ENCODE data around the gene FGD4. TPM values are rescaled to one million over a fixed set of nuclear protein-coding genes. Genes with fewer than 3 reads are reported as not detected.
A peak's percentile ranks its signal among the peaks of the same experiment; 100 is the strongest.

The FGD4 gene
- total and polyA plus RNA-seq, 9 of the 15 experiments (the other 6 are each of a cell fraction or from before 2014, with no cell fraction given) = 0.05 to 0.51 (median 0.27) TPM

- TF ChIP-seq ZBTB40 (IDR thresholded peaks at IDR 0.05) (peak; percentile 6; the same call in 1 of the 2 replicates), ZBTB40 (CRISPR knock-in tag; IDR thresholded peaks at IDR 0.05) (no peak), RBBP5 (IDR thresholded peaks at IDR 0.05; ENCODE audit: borderline replicate concordance, insufficient read depth, low read length, poor library complexity, severe bottlenecking) (peak; percentile 14), BRF2 (IDR thresholded peaks at IDR 0.05; ENCODE audit: borderline replicate concordance, insufficient read depth, insufficient read length) (no peak), ZNF695 (CRISPR knock-in tag; IDR thresholded peaks at IDR 0.05) (no peak), TGIF2 (CRISPR knock-in tag; IDR thresholded peaks at IDR 0.05) (0 out of 2 replicates have a peak, but pooled peaks have one; percentile 7)
Measured at GRCh38 chr12:32679920-32680237, 280.5 kb downstream of the FGD4 start (continued).

All from K562 (cell line).